Measurements from ENCODE around the gene CLNS1A.

Gene CLNS1A

DNA sequence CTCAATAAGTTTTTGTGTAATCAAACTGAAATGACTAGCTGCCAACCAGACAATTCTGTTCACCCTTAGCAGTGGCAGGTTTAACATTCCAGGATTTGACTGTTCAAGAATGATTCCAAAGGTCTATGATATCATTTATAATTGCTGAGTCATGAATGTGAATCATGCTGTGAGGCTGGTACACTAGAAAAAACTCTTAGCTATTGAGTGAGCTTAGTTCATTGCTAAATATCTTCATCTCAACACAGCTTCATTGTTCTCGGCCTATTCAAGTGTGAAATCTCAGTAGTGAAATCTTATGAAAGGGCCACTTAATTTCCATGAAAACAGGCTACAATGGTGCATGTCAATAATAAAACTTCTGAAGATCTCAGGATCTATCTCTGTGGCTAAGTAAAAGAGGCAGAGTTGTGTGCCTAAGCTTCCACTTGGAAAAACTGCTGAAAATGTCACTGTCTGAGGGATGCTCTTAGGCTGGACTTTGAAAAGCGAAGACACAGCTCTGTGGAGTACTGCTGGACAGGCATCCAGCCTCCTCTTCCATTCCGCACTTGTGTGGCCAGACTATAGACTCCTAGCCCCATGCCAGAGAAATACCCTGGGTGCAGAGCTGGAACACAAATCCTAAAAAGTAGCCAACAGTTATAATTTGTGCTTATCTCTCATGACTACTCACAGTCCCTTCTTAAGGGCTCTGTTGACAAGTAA is 35.1 kb downstream of the CLNS1A start:
- H3K27ac ChIP-seq: peak overlapping the region; percentile 47
- H3K36me3 ChIP-seq (ENCODE audit: insufficient read depth, low read length): peaks cover 7% of the 10 kb centered on the region; the same call in 1 of the 2 replicates
- no peak overlapping the region for H3K9ac ChIP-seq (ENCODE audit: insufficient read length)
- H3K4me3 ChIP-seq: no peak overlapping the region; the same call in 1 of the 2 replicates
- DNase-seq (ENCODE audit: low read depth, low spot score): no peak
- TF ChIP-seq EZH2 (IDR thresholded peaks at IDR 0.05) (no peak), FOXP2 (optimal IDR thresholded peaks at IDR 0.05; ENCODE audit: control extremely low read depth, extremely low read length, insufficient read depth) (no peak), POLR2AphosphoS5 (IDR thresholded peaks at IDR 0.05; ENCODE audit: borderline replicate concordance, low read depth, low read length) (no peak)
- no peaks in the 10 kb centered on the region for H3K9me3 ChIP-seq (ENCODE audit: low read depth, low read length)

DNA sequence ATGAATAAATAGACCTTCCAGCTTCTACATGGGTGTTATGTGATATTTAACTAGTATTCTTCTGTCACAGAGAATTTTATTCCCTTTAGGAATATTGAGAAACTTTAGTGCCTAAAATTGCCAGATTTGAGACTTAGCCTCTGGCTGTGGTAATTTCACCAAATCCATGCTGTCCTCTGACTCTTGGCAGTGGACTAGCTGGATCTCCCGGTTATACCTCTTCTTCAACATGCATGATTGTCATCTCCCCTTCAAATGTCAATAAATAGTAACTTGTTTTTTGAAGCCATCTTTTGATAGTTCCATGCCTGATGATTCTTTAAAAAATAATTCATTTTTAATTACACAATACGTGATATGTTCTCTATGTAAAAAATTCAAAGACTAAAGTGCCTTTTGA is 39.4 kb downstream of the CLNS1A start:
- no peaks in the 10 kb centered on the region for H3K9me3 ChIP-seq (ENCODE audit: low read depth, low read length)
- TF ChIP-seq FOXP2 (optimal IDR thresholded peaks at IDR 0.05; ENCODE audit: control extremely low read depth, extremely low read length, insufficient read depth) (no peak), POLR2AphosphoS5 (IDR thresholded peaks at IDR 0.05; ENCODE audit: borderline replicate concordance, low read depth, low read length) (no peak), EZH2 (IDR thresholded peaks at IDR 0.05) (no peak)
- H3K27ac ChIP-seq: peak overlapping the region; percentile 54; the same call in 1 of the 2 replicates
- no peak overlapping the region for H3K4me3 ChIP-seq
- no peaks in the 10 kb centered on the region for H3K36me3 ChIP-seq (ENCODE audit: insufficient read depth, low read length)
- no peak overlapping the region for H3K9ac ChIP-seq (ENCODE audit: insufficient read length)
- DNase-seq (ENCODE audit: low read depth, low spot score): no peak

- DNase-seq (ENCODE audit: low read depth, low spot score): peak; percentile 62
- H3K9me3 ChIP-seq (ENCODE audit: low read depth, low read length): no peaks in the 10 kb centered on the region
- H3K9ac ChIP-seq (ENCODE audit: insufficient read length): no peak overlapping the region
- H3K27ac ChIP-seq: peak overlapping the region; percentile 64; the same call in 1 of the 2 replicates
- no peak overlapping the region for H3K4me3 ChIP-seq
- TF ChIP-seq POLR2AphosphoS5 (IDR thresholded peaks at IDR 0.05; ENCODE audit: borderline replicate concordance, low read depth, low read length) (no peak), FOXP2 (optimal IDR thresholded peaks at IDR 0.05; ENCODE audit: control extremely low read depth, extremely low read length, insufficient read depth) (no peak), EZH2 (IDR thresholded peaks at IDR 0.05) (no peak)
- no peaks in the 10 kb centered on the region for H3K36me3 ChIP-seq (ENCODE audit: insufficient read depth, low read length)
Observed at GRCh38 chr11:77596626-77597025, 41.0 kb downstream of the CLNS1A start.

DNA sequence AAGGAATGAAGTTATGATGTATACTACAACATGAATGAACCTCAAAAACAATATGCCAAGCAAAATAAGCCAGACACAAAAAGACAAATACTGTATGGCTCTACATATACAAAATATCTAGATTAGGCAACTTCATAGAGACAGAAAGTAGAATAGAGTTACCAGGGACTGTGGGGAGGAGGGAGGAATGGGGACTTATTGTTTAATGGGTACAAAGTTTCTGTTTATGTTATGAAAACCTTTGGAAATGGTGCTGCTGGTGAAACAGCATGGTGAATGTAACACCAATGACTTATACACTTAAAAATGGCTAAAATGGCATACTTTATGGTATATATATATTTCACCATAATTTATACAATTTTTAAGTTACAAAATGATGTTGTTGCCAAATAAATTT is 43.7 kb downstream of the CLNS1A start:
- no peaks in the 10 kb centered on the region for H3K9me3 ChIP-seq (ENCODE audit: low read depth, low read length)
- H3K4me3 ChIP-seq: no peak overlapping the region
- no peak for TF ChIP-seq POLR2AphosphoS5 (IDR thresholded peaks at IDR 0.05; ENCODE audit: borderline replicate concordance, low read depth, low read length)
- no peak for TF ChIP-seq FOXP2 (optimal IDR thresholded peaks at IDR 0.05; ENCODE audit: control extremely low read depth, extremely low read length, insufficient read depth)
- TF ChIP-seq EZH2 (IDR thresholded peaks at IDR 0.05): no peak
- H3K36me3 ChIP-seq (ENCODE audit: insufficient read depth, low read length): no peaks in the 10 kb centered on the region
- H3K9ac ChIP-seq (ENCODE audit: insufficient read length): no peak overlapping the region
- DNase-seq (ENCODE audit: low read depth, low spot score): no peak
- no peak overlapping the region for H3K27ac ChIP-seq

- Histone ChIP-seq H3K4me3 (no peak overlapping the region), H3K9ac (ENCODE audit: insufficient read length) (no peak overlapping the region), H3K36me3 (ENCODE audit: insufficient read depth, low read length) (no peaks in the 10 kb centered on the region), H3K9me3 (ENCODE audit: low read depth, low read length) (no peaks in the 10 kb centered on the region), H3K27ac (no peak overlapping the region)
- no peak for DNase-seq (ENCODE audit: low read depth, low spot score)
- TF ChIP-seq POLR2AphosphoS5 (IDR thresholded peaks at IDR 0.05; ENCODE audit: borderline replicate concordance, low read depth, low read length) (no peak), EZH2 (IDR thresholded peaks at IDR 0.05) (no peak), FOXP2 (optimal IDR thresholded peaks at IDR 0.05; ENCODE audit: control extremely low read depth, extremely low read length, insufficient read depth) (no peak)
Observed at GRCh38 chr11:77592727-77593126, 44.9 kb downstream of the CLNS1A start.

DNA sequence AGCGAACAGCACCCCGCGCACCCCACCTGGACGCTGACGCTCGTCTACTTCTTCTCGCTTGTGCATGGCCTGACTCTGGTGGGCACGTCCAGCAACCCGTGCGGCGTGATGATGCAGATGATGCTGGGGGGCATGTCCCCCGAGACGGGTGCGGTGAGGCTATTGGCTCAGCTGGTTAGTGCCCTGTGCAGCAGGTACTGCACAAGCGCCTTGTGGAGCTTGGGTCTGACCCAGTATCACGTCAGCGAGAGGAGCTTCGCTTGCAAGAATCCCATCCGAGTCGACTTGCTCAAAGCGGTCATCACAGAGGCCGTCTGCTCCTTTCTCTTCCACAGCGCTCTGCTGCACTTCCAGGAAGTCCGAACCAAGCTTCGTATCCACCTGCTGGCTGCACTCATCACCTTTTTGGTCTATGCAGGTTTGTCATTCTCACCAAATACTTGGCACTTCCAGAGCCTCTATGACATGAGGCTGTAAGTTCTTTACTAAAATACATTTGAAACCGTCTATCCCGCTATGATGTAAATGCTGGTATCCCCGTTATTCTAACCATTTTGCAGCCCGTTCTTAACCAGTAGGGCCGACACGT is 47.3 kb downstream of the CLNS1A start:
- no peak overlapping the region for H3K9ac ChIP-seq (ENCODE audit: insufficient read length)
- peak overlapping the region; percentile 93 for H3K4me3 ChIP-seq
- H3K36me3 ChIP-seq (ENCODE audit: insufficient read depth, low read length): no peaks in the 10 kb centered on the region
- DNase-seq (ENCODE audit: low read depth, low spot score): no peak
- TF ChIP-seq POLR2AphosphoS5 (IDR thresholded peaks at IDR 0.05; ENCODE audit: borderline replicate concordance, low read depth, low read length): no peak
- TF ChIP-seq FOXP2 (optimal IDR thresholded peaks at IDR 0.05; ENCODE audit: control extremely low read depth, extremely low read length, insufficient read depth): no peak
- TF ChIP-seq EZH2 (IDR thresholded peaks at IDR 0.05): no peak
- H3K27ac ChIP-seq: peak overlapping the region; percentile 22; the same call in 1 of the 2 replicates
- no peaks in the 10 kb centered on the region for H3K9me3 ChIP-seq (ENCODE audit: low read depth, low read length)

DNA sequence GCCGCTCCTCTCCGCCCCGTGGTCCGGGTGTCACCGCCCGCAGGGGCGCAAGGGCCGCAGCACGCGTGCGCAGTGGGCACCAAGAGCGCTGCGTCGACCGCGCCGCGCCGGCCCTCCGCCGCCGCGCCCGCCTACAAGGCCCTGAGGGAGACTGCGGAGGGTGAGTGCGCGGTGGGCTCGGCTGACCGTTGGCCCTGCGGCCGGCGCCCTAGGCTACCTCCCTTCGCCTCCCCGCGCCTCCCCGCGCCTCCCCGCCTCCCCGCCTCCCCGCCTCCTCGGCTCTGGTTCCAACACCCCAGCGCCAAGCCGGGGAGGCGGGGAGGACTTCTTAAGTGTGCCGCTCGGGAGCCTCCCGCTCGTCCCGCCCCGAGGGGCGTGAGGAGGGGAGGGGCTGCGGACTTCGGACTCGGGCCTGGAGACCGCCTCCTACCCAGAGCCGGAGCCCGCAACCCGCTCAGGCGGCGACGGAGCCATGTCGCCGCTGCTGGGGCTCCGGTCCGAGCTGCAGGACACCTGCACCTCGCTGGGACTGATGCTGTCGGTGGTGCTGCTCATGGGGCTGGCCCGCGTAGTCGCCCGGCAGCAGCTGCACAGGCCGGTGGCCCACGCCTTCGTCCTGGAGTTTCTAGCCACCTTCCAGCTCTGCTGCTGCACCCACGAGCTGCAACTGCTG is 47.9 kb downstream of the CLNS1A start, which contains the start of gene AQP11:
Gene AQP11, plus strand, starts transcription at position 433 of the 673 bp plus-strand sequence. Its CDS starts 40 bp downstream, at position 473.
- H3K4me3 ChIP-seq: peak within 1 kb of the TSS; percentile 93
- H3K27ac ChIP-seq: peak within 1 kb of the TSS; percentile 22; the same call in 1 of the 2 replicates
- no peaks in the 10 kb centered on the region for H3K36me3 ChIP-seq (ENCODE audit: insufficient read depth, low read length)
- peak; percentile 44; the same call in 1 of the 2 replicates for TF ChIP-seq POLR2AphosphoS5 (IDR thresholded peaks at IDR 0.05; ENCODE audit: borderline replicate concordance, low read depth, low read length)
- TF ChIP-seq FOXP2 (optimal IDR thresholded peaks at IDR 0.05; ENCODE audit: control extremely low read depth, extremely low read length, insufficient read depth): peak; percentile 47
- TF ChIP-seq EZH2 (IDR thresholded peaks at IDR 0.05): no peak
- H3K9ac ChIP-seq (ENCODE audit: insufficient read length): peak within 1 kb of the TSS; percentile 74
- H3K9me3 ChIP-seq (ENCODE audit: low read depth, low read length): no peaks in the 10 kb centered on the region
- DNase-seq (ENCODE audit: low read depth, low spot score): no peak

DNA sequence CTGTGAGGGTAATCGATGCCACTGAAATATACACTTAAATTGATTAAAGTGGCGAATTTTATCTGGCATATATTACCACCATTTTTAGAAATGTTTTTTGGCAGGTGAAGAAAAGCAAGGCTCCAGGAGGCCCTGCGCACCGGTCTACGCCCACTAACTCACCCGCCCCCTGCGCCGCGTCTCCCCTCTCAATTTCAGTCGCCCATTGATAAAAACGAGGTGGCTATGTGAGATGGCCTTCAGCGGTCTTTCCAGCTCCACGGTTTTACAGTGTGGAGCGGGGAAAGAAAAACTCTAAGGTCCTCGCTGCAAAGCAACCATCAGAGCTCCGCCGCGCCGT is 48.4 kb downstream of the CLNS1A start:
- Histone ChIP-seq H3K27ac (no peak overlapping the region), H3K9ac (ENCODE audit: insufficient read length) (peak overlapping the region; percentile 74), H3K4me3 (peak overlapping the region; percentile 93), H3K9me3 (ENCODE audit: low read depth, low read length) (no peaks in the 10 kb centered on the region), H3K36me3 (ENCODE audit: insufficient read depth, low read length) (no peaks in the 10 kb centered on the region)
- TF ChIP-seq EZH2 (IDR thresholded peaks at IDR 0.05) (no peak), POLR2AphosphoS5 (IDR thresholded peaks at IDR 0.05; ENCODE audit: borderline replicate concordance, low read depth, low read length) (peak; percentile 62; the same call in 1 of the 2 replicates), FOXP2 (optimal IDR thresholded peaks at IDR 0.05; ENCODE audit: control extremely low read depth, extremely low read length, insufficient read depth) (no peak)
- no peak for DNase-seq (ENCODE audit: low read depth, low spot score)

Data from SK-N-MC (cell line).